H1 (cell line): ENCODE measurements around the gene AGBL1.

Experiments
- BCL11A ChIP-seq, 2 experiments: IDR thresholded peaks; one replicate each; pipeline ENCODE4 v1.6.1; 2011; ENCODE audit warnings: low read depth in 2 of 2, low read length in 2 of 2, mild to moderate bottlenecking in 2 of 2
- CHD2 ChIP-seq: IDR thresholded peaks from 2 replicates; pipeline ENCODE4 v1.6.1; 2012; ENCODE audit warnings: low read length, improper control_type of control experiment
- EGR1 ChIP-seq: IDR thresholded peaks from 2 replicates; pipeline ENCODE4 v1.6.1; 2011; ENCODE audit warnings: low read depth, low read length, borderline replicate concordance
- TF ChIP-seq, protein P1 (sequence below), 3 experiments: IDR thresholded peaks; 1 replicate in 2 of 3; 2 replicates in 1 of 3; pipeline versions ENCODE4 v1.5.1 to v1.6.1; 2011; ENCODE audit warnings: low read length in 3 of 3, mild to moderate bottlenecking in 3 of 3, inconsistent platforms in 2 of 3, low read depth in 1 of 3, moderate library complexity in 1 of 3; ENCODE audit not compliant: insufficient read depth in 1 of 3; ENCODE audit errors: control extremely low read depth in 1 of 3

DNA sequence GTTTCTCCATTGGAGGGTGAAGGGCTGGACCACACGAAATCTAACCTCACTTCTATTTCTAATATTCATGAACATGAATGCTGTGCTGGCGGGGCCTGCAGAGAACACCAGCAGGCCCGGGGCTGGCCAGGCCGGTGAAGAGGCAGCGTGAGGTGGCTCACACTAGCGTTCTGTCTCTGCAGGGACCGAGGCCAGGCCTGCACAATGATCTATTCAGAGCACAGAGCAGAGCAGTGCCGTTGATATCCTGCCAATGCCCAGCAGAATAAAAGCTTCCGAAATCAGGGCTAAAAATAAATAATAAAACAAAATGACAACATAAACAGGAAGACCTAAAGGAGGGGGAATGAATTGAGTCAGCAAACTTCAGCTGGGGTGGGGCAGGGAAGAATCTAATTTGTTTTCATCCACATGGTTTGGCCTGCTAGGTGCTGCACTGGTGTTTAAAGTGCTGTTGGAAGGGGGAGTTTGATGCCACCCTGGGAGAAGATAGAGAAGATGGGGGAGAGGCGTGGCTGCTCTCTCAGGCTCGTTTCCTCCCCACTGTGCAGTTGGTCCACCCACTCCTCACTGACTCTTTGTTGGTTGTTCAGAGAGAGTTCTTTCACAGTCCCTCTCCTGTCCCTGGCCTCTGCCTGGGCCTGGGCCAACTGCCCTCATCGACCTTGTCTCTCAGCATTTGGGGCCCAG lies 837.1 kb downstream of the AGBL1 start:
- TF ChIP-seq, protein P1, sequence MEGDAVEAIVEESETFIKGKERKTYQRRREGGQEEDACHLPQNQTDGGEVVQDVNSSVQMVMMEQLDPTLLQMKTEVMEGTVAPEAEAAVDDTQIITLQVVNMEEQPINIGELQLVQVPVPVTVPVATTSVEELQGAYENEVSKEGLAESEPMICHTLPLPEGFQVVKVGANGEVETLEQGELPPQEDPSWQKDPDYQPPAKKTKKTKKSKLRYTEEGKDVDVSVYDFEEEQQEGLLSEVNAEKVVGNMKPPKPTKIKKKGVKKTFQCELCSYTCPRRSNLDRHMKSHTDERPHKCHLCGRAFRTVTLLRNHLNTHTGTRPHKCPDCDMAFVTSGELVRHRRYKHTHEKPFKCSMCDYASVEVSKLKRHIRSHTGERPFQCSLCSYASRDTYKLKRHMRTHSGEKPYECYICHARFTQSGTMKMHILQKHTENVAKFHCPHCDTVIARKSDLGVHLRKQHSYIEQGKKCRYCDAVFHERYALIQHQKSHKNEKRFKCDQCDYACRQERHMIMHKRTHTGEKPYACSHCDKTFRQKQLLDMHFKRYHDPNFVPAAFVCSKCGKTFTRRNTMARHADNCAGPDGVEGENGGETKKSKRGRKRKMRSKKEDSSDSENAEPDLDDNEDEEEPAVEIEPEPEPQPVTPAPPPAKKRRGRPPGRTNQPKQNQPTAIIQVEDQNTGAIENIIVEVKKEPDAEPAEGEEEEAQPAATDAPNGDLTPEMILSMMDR (IDR thresholded peaks at IDR 0.05; ENCODE audit: control extremely low read depth in 1 of 3, insufficient read depth in 1 of 3, low read depth in 1 of 3, low read length in 3 of 3): no peak
- TF ChIP-seq BCL11A (IDR thresholded peaks at IDR 0.05; ENCODE audit: low read depth in 2 of 2, low read length in 2 of 2) (no peak), EGR1 (no peak), CHD2 (no peak)
